Gastrocnemius medialis (tissue), 4 donors: ENCODE results near the gene PEX16. TPM values are rescaled to one million over a fixed set of nuclear protein-coding genes. Genes with fewer than 3 reads are reported as not detected.
A peak's percentile ranks its signal among the peaks of the same experiment; 100 is the strongest.

Experiments used
- ATAC-seq, 2 donors: fragments of 150-250 bp; one replicate each; pipeline ENCODE4 v1.9.1; 2016
- DNase-seq, 2 donors: peaks; one replicate each; pipeline ENCODE4 v3.0.0-alpha.2; 2019
- H3K27ac ChIP-seq, 4 donors: fragments of 200-600 bp; sonication (generic); 1 replicate in 1 of 4; 2 replicates in 3 of 4; pipeline ENCODE4 v1.5.1; 2016 to 2018; ENCODE audit warnings: mild to moderate bottlenecking in 2 of 4, moderate library complexity in 1 of 4
- H3K27me3 ChIP-seq, 3 donors: fragments of 200-600 bp; sonication (generic) in 2 of 3; 1 replicate in 1 of 3; 2 replicates in 2 of 3; pipeline versions ENCODE4 v1.5.1 to v1.6.0; 2016 to 2019; ENCODE audit warnings: mild to moderate bottlenecking in 1 of 3, moderate library complexity in 1 of 3
- H3K36me3 ChIP-seq, 2 donors: fragments of 200-600 bp; sonication (generic) in 1 of 2; one replicate each; pipeline ENCODE4 v1.5.1; 2017 to 2018
- H3K4me1 ChIP-seq, 2 donors: fragments of 200-600 bp; sonication (generic) in 1 of 2; one replicate each; pipeline ENCODE4 v1.5.1; 2016 to 2017; ENCODE audit warnings: mild to moderate bottlenecking in 2 of 2
- H3K4me3 ChIP-seq, 4 donors: fragments of 200-600 bp; sonication (generic) in 3 of 4; 1 replicate in 1 of 4; 2 replicates in 3 of 4; pipeline ENCODE4 v1.5.1; 2016 to 2019; ENCODE audit warnings: mild to moderate bottlenecking in 2 of 4
- H3K9me3 ChIP-seq, 3 donors: fragments of 200-600 bp; sonication (generic) in 2 of 3; 1 replicate in 1 of 3; 2 replicates in 2 of 3; pipeline ENCODE4 v1.5.1; 2016 to 2019
- POLR2A ChIP-seq, 2 donors: fragments of 450-650 bp; IDR thresholded peaks; one replicate each; pipeline ENCODE4 v1.6.1; 2017; ENCODE audit warnings: antibody characterized with exemption in 2 of 2, mild to moderate bottlenecking in 2 of 2, moderate library complexity in 2 of 2
- in situ Hi-C, 4 donors: fragments of 200-750 bp; cut with MboI; loops; one replicate each; pipeline versions ENCODE4 v1.15.0 to v1.8.0; 2017; ENCODE audit warnings: low sequenced_read_pairs in 4 of 4
- intact Hi-C: fragments of 100-400 bp; cut with DNase I; formaldehyde crosslinking; loops from one replicate; pipeline ENCODE4 v1.15.1; 2023; ENCODE audit warnings: low total_unique reads
- total RNA-seq, 4 donors: library from RNA; depleted of rRNA; stranded (reverse); fragments of >200 nt; gene quantifications; one replicate each; pipeline versions ENCODE4 v1.1.0 to v1.2.3, GENCODE V29; 2016
- TF ChIP-seq, protein P1 (sequence below), 5 experiments: fragments of 450-650 bp in 3 of 5; fragments of 200-600 bp in 2 of 5; sonication (generic) in 2 of 5; IDR thresholded peaks in 4 of 5; conservative IDR thresholded peaks in 1 of 5; 1 replicate in 4 of 5; 2 replicates in 1 of 5; pipeline ENCODE4 v1.5.1; 2016 to 2019; ENCODE audit warnings: antibody characterized with exemption in 5 of 5, mild to moderate bottlenecking in 3 of 5, moderate library complexity in 3 of 5

Gene PEX16
- total RNA-seq, 4 donors from 2014 or later: 18.5 to 27.2 (median 20.5) TPM

- no peak for TF ChIP-seq POLR2A (IDR thresholded peaks at IDR 0.05)
- TF ChIP-seq, protein P1, sequence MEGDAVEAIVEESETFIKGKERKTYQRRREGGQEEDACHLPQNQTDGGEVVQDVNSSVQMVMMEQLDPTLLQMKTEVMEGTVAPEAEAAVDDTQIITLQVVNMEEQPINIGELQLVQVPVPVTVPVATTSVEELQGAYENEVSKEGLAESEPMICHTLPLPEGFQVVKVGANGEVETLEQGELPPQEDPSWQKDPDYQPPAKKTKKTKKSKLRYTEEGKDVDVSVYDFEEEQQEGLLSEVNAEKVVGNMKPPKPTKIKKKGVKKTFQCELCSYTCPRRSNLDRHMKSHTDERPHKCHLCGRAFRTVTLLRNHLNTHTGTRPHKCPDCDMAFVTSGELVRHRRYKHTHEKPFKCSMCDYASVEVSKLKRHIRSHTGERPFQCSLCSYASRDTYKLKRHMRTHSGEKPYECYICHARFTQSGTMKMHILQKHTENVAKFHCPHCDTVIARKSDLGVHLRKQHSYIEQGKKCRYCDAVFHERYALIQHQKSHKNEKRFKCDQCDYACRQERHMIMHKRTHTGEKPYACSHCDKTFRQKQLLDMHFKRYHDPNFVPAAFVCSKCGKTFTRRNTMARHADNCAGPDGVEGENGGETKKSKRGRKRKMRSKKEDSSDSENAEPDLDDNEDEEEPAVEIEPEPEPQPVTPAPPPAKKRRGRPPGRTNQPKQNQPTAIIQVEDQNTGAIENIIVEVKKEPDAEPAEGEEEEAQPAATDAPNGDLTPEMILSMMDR (IDR thresholded peaks at IDR 0.05 in 4 of 5, conservative IDR thresholded peaks at IDR 0.05 in 1 of 5): no peak
- DNase-seq: no peak
- H3K36me3 ChIP-seq: peaks cover 0 to 11% of the 10 kb centered on the region in 2 donors
- intact Hi-C loops (no loop called here), in situ Hi-C loops (no loop called here)
- no peak overlapping the region for H3K27ac ChIP-seq
- H3K4me1 ChIP-seq: peaks cover 5 to 6% of the 10 kb centered on the region in 2 donors
- peak in 1 of 2 donors; percentile 7 for ATAC-seq
- no peaks in the 10 kb centered on the region for H3K9me3 ChIP-seq
- no peaks in the 10 kb centered on the region for H3K27me3 ChIP-seq
- H3K4me3 ChIP-seq: peak overlapping the region; percentile 25 to 52 (median 51)
Observed at GRCh38 chr11:45885921-45886721, 31.6 kb downstream of the PEX16 start.

GRCh38 chr11:45885274-45885920 is 32.3 kb downstream of the PEX16 start, which contains the start of gene MAPK8IP1:
TSS of gene MAPK8IP1 (plus strand) at chr11:45885651. CDS start at chr11:45885821, 170 bp downstream.
- Histone ChIP-seq H3K36me3 (peaks cover 0 to 19% of the 10 kb centered on the region in 2 donors), H3K27ac (no peak within 1 kb of the TSS), H3K4me3 (peak within 1 kb of the TSS; percentile 25 to 52 (median 51)), H3K4me1 (peaks cover 5 to 8% of the 10 kb centered on the region in 2 donors), H3K27me3 (no peaks in the 10 kb centered on the region), H3K9me3 (no peaks in the 10 kb centered on the region)
- in situ Hi-C loops (no loop called here), intact Hi-C loops (no loop called here)
- DNase-seq: peak in 1 of 2 donors; percentile 35
- TF ChIP-seq, protein P1 (IDR thresholded peaks at IDR 0.05 in 4 of 5, conservative IDR thresholded peaks at IDR 0.05 in 1 of 5): no peak
- TF ChIP-seq POLR2A (IDR thresholded peaks at IDR 0.05): no peak
- ATAC-seq: peak; percentile 67 to 70

DNA sequence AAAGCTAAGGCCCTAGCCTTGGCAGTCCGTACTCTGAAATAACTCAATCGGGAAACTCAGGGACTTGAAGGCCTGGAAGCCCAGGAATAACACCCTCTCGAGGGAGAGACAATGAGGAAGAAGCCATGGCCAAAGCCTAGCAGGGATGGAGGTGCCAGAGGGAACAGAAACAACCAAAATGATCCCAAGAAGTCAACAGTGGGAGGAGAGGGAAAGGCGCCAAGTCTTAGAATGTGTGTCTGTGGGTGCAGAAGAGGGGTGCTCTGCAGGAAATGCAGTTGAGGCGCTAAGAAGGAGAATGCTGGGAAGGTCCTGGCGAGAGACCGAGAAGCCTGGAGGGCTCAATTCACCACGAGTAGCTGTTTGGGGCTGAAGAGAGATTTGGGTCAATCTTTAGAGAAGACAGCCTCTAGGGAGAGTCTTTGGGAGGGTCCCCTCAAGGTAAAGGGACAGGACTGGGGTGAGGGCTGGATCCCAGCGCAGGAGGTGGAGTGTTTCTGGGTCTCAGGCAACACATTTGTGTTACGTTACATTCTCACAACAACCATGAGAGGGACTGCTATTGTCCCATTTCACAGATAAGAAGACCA is 33.0 kb downstream of the PEX16 start:
- TF ChIP-seq, protein P1 (IDR thresholded peaks at IDR 0.05 in 4 of 5, conservative IDR thresholded peaks at IDR 0.05 in 1 of 5): no peak
- no peak for TF ChIP-seq POLR2A (IDR thresholded peaks at IDR 0.05)
- in situ Hi-C loops: no loop called here

DNA sequence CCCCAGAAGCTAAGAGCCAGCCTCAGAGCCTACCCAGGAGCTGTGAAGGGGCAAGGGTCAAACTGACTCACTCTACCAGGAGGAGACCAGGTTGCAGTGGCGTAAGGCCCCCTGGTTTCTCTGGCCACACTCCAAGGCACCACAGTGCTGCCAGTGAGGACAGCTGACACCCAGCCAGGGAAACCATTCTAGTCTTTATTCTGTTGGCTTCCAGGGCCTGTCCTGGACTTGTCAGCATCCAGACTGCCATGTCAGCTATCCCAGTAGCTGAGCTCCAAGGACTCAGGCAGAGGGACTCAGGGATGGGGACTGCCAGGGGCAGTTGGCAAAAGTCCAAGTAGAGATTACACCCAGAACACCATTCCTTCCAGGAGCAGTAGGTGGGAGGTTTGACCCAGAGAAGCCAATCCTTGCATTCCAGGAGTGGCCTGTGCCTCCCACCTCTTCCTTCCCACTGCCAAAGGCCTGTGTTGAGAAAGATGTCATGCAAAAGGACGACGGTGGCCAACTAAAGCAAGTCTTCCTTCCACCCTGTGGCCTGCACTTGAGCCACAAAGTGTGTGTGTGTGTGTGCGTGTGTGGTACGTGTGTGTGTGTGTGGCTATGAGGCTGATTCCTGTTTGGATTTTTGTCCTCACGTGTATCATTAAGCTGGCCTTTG is 35.8 kb downstream of the PEX16 start:
- in situ Hi-C loops: no loop called here

More for the DNA sequence above, 33.0 kb downstream of the PEX16 start:
- ATAC-seq (no peak), DNase-seq (no peak)
- Histone ChIP-seq H3K27me3 (no peaks in the 10 kb centered on the region), H3K4me1 (peaks cover 5 to 12% of the 10 kb centered on the region in 2 donors), H3K9me3 (no peaks in the 10 kb centered on the region), H3K4me3 (no peak overlapping the region), H3K36me3 (peaks cover 0 to 22% of the 10 kb centered on the region in 2 donors), H3K27ac (no peak overlapping the region)
- intact Hi-C loops: no loop called here

More for the DNA sequence above, 35.8 kb downstream of the PEX16 start:
- no peaks in the 10 kb centered on the region for H3K27me3 ChIP-seq
- H3K4me1 ChIP-seq: peaks cover 5 to 16% of the 10 kb centered on the region in 2 donors
- TF ChIP-seq, protein P1 (IDR thresholded peaks at IDR 0.05 in 4 of 5, conservative IDR thresholded peaks at IDR 0.05 in 1 of 5): no peak
- no peak for TF ChIP-seq POLR2A (IDR thresholded peaks at IDR 0.05)
- no peak for DNase-seq
- no peaks in the 10 kb centered on the region for H3K9me3 ChIP-seq
- H3K36me3 ChIP-seq: peaks cover 0 to 36% of the 10 kb centered on the region in 2 donors
- intact Hi-C loops: no loop called here
- no peak for ATAC-seq
- H3K4me3 ChIP-seq: no peak overlapping the region
- peak overlapping the region in 1 of 4 donors; percentile 40 for H3K27ac ChIP-seq
